ENCODE measurements around the gene ZNF503.
"Not testable (repeated sequence)": the region's sequence is repeated elsewhere in the genome, so short reads cannot be mapped to it uniquely, and the experiment has no call there.

Gene ZNF503

GRCh38 chr10:75386128-75386527 lies 15.4 kb downstream of the ZNF503 start:
- Histone ChIP-seq H3K27ac (no peak overlapping the region), H3K4me3 (no peak overlapping the region), H3K9me3 (ENCODE audit: low read depth, low read length) (no peaks in the 10 kb centered on the region), H3K9ac (ENCODE audit: insufficient read length) (no peak overlapping the region), H3K36me3 (ENCODE audit: insufficient read depth, low read length) (no peaks in the 10 kb centered on the region)
- DNase-seq (ENCODE audit: low read depth, low spot score) = no peak
- TF ChIP-seq FOXP2 (optimal IDR thresholded peaks at IDR 0.05; ENCODE audit: control extremely low read depth, extremely low read length, insufficient read depth) (no peak), POLR2AphosphoS5 (IDR thresholded peaks at IDR 0.05; ENCODE audit: borderline replicate concordance, low read depth, low read length) (no peak), EZH2 (IDR thresholded peaks at IDR 0.05) (no peak)

GRCh38 chr10:75379817-75380216 lies 21.7 kb downstream of the ZNF503 start:
- no peaks in the 10 kb centered on the region for H3K36me3 ChIP-seq (ENCODE audit: insufficient read depth, low read length)
- H3K9me3 ChIP-seq (ENCODE audit: low read depth, low read length) = no peaks in the 10 kb centered on the region
- H3K4me3 ChIP-seq = no peak overlapping the region
- H3K9ac ChIP-seq (ENCODE audit: insufficient read length) = no peak overlapping the region
- TF ChIP-seq FOXP2 (optimal IDR thresholded peaks at IDR 0.05; ENCODE audit: control extremely low read depth, extremely low read length, insufficient read depth) = no peak
- no peak for TF ChIP-seq POLR2AphosphoS5 (IDR thresholded peaks at IDR 0.05; ENCODE audit: borderline replicate concordance, low read depth, low read length)
- TF ChIP-seq EZH2 (IDR thresholded peaks at IDR 0.05) = no peak
- H3K27ac ChIP-seq = no peak overlapping the region
- no peak for DNase-seq (ENCODE audit: low read depth, low spot score)

- Histone ChIP-seq H3K27ac (no peak overlapping the region), H3K9me3 (ENCODE audit: low read depth, low read length) (no peaks in the 10 kb centered on the region), H3K36me3 (ENCODE audit: insufficient read depth, low read length) (no peaks in the 10 kb centered on the region), H3K9ac (ENCODE audit: insufficient read length) (no peak overlapping the region), H3K4me3 (no peak overlapping the region)
- TF ChIP-seq FOXP2 (optimal IDR thresholded peaks at IDR 0.05; ENCODE audit: control extremely low read depth, extremely low read length, insufficient read depth) = no peak
- no peak for TF ChIP-seq EZH2 (IDR thresholded peaks at IDR 0.05)
- no peak for TF ChIP-seq POLR2AphosphoS5 (IDR thresholded peaks at IDR 0.05; ENCODE audit: borderline replicate concordance, low read depth, low read length)
- DNase-seq (ENCODE audit: low read depth, low spot score) = no peak
These were observed 22.3 kb downstream of the ZNF503 start for GRCh38 chr10:75379212-75379724.

- Histone ChIP-seq H3K36me3 (ENCODE audit: insufficient read depth, low read length) (no peaks in the 10 kb centered on the region), H3K9ac (ENCODE audit: insufficient read length) (no peak overlapping the region), H3K4me3 (no peak overlapping the region), H3K9me3 (ENCODE audit: low read depth, low read length) (no peaks in the 10 kb centered on the region), H3K27ac (no peak overlapping the region)
- no peak for DNase-seq (ENCODE audit: low read depth, low spot score)
- no peak for TF ChIP-seq POLR2AphosphoS5 (IDR thresholded peaks at IDR 0.05; ENCODE audit: borderline replicate concordance, low read depth, low read length)
- no peak for TF ChIP-seq EZH2 (IDR thresholded peaks at IDR 0.05)
- no peak for TF ChIP-seq FOXP2 (optimal IDR thresholded peaks at IDR 0.05; ENCODE audit: control extremely low read depth, extremely low read length, insufficient read depth)
These were observed 23.2 kb downstream of the ZNF503 start for GRCh38 chr10:75378379-75378778.

DNA sequence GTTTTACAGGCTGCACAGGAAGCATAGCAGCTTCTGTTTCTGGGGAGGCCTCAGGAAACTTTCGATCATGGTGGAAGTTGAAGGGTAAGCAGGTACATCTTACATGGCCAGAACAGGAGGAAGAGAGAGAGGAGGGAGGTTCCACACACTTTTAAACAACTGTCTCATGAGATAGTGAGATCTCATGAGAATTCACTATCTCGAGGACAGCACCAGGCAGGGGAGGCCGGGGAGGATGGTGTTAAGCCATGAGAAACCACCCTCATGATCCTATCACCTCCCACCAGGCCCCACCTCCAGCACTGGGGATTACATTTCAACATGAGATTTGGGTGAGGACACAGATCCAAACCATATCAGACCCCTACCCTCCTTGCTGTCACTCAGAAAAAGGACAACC lies 23.7 kb downstream of the ZNF503 start:
- H3K27ac ChIP-seq = no peak overlapping the region
- no peak overlapping the region for H3K4me3 ChIP-seq
- no peaks in the 10 kb centered on the region for H3K9me3 ChIP-seq (ENCODE audit: low read depth, low read length)
- no peak overlapping the region for H3K9ac ChIP-seq (ENCODE audit: insufficient read length)
- TF ChIP-seq POLR2AphosphoS5 (IDR thresholded peaks at IDR 0.05; ENCODE audit: borderline replicate concordance, low read depth, low read length) = no peak
- TF ChIP-seq EZH2 (IDR thresholded peaks at IDR 0.05) = no peak
- no peak for TF ChIP-seq FOXP2 (optimal IDR thresholded peaks at IDR 0.05; ENCODE audit: control extremely low read depth, extremely low read length, insufficient read depth)
- no peak for DNase-seq (ENCODE audit: low read depth, low spot score)
- H3K36me3 ChIP-seq (ENCODE audit: insufficient read depth, low read length) = no peaks in the 10 kb centered on the region

- TF ChIP-seq FOXP2 (optimal IDR thresholded peaks at IDR 0.05; ENCODE audit: control extremely low read depth, extremely low read length, insufficient read depth) (no peak), EZH2 (IDR thresholded peaks at IDR 0.05) (no peak), POLR2AphosphoS5 (IDR thresholded peaks at IDR 0.05; ENCODE audit: borderline replicate concordance, low read depth, low read length) (no peak)
- no peak for DNase-seq (ENCODE audit: low read depth, low spot score)
- H3K27ac ChIP-seq = no peak overlapping the region
- no peaks in the 10 kb centered on the region for H3K36me3 ChIP-seq (ENCODE audit: insufficient read depth, low read length)
- no peaks in the 10 kb centered on the region for H3K9me3 ChIP-seq (ENCODE audit: low read depth, low read length)
- no peak overlapping the region for H3K4me3 ChIP-seq
- H3K9ac ChIP-seq (ENCODE audit: insufficient read length) = no peak overlapping the region
These were observed 25.7 kb downstream of the ZNF503 start for GRCh38 chr10:75375838-75376237.

GRCh38 chr10:75371010-75371409 lies 30.6 kb downstream of the ZNF503 start:
- Histone ChIP-seq H3K9me3 (ENCODE audit: low read depth, low read length) (no peaks in the 10 kb centered on the region), H3K36me3 (ENCODE audit: insufficient read depth, low read length) (no peaks in the 10 kb centered on the region), H3K4me3 (no peak overlapping the region), H3K9ac (ENCODE audit: insufficient read length) (no peak overlapping the region), H3K27ac (no peak overlapping the region)
- DNase-seq (ENCODE audit: low read depth, low spot score) = no peak
- TF ChIP-seq EZH2 (IDR thresholded peaks at IDR 0.05) (no peak), POLR2AphosphoS5 (IDR thresholded peaks at IDR 0.05; ENCODE audit: borderline replicate concordance, low read depth, low read length) (no peak), FOXP2 (optimal IDR thresholded peaks at IDR 0.05; ENCODE audit: control extremely low read depth, extremely low read length, insufficient read depth) (no peak)

DNA sequence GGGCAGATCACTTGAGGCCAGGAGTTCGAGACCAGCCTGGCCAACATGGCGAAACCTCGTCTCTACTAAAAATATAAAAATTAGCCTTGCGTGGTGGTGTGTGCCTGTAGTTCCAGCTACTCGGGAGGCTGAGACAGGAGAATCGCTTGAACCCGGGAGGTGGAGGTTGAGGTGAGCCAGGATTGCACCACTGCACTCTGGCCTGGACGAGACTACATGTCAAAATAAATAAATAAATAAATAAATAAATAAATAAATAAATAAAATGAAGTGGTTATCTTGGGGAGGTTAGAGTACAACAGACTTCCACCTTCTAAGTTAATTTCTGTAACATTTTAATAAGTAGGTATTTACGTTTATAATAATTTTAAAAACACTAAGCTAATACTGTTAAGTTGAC lies 31.7 kb downstream of the ZNF503 start:
- H3K9ac ChIP-seq (ENCODE audit: insufficient read length); DNase-seq (ENCODE audit: low read depth, low spot score); H3K27ac ChIP-seq; H3K36me3 ChIP-seq (ENCODE audit: insufficient read depth, low read length); H3K4me3 ChIP-seq; H3K9me3 ChIP-seq (ENCODE audit: low read depth, low read length): not testable (repeated sequence)

GRCh38 chr10:75367901-75368300 lies 33.7 kb downstream of the ZNF503 start:
- no peak for DNase-seq (ENCODE audit: low read depth, low spot score)
- Histone ChIP-seq H3K4me3 (no peak overlapping the region), H3K36me3 (ENCODE audit: insufficient read depth, low read length) (no peaks in the 10 kb centered on the region), H3K9me3 (ENCODE audit: low read depth, low read length) (no peaks in the 10 kb centered on the region), H3K9ac (ENCODE audit: insufficient read length) (no peak overlapping the region), H3K27ac (no peak overlapping the region)
- no peak for TF ChIP-seq FOXP2 (optimal IDR thresholded peaks at IDR 0.05; ENCODE audit: control extremely low read depth, extremely low read length, insufficient read depth)
- TF ChIP-seq EZH2 (IDR thresholded peaks at IDR 0.05) = no peak
- TF ChIP-seq POLR2AphosphoS5 (IDR thresholded peaks at IDR 0.05; ENCODE audit: borderline replicate concordance, low read depth, low read length) = no peak
